Dermis blood vessel endothelial cell (primary cell): ENCODE measurements around the gene CLRN3. TPM values are rescaled to one million over a fixed set of nuclear protein-coding genes. Genes with fewer than 3 reads are reported as not detected.
A peak's percentile ranks its signal among the peaks of the same experiment; 100 is the strongest.

Experiments used
- DNase-seq: peaks from one replicate; pipeline ENCODE4 v3.0.0; 2010
- total RNA-seq: library from RNA; depleted of rRNA; stranded (reverse); fragments of >200 nt; gene quantifications from 2 replicates; pipeline ENCODE4 v1.2.3, GENCODE V29; 2014

CLRN3 gene
- total RNA-seq, 1 donor from 2014 or later = not detected

GRCh38 chr10:127919418-127920271 lies 26.9 kb upstream of the CLRN3 start:
- peak; percentile 76 for DNase-seq

- DNase-seq = no peak
Measured at GRCh38 chr10:127918572-127918971, 25.8 kb upstream of the CLRN3 start.

- DNase-seq = no peak
Measured at GRCh38 chr10:127916826-127917225, 24.1 kb upstream of the CLRN3 start.

GRCh38 chr10:127915324-127915723 lies 22.6 kb upstream of the CLRN3 start:
- DNase-seq = no peak

GRCh38 chr10:127913368-127913759 lies 20.6 kb upstream of the CLRN3 start:
- no peak for DNase-seq

- DNase-seq = no peak
Measured at GRCh38 chr10:127912607-127913367, 20.0 kb upstream of the CLRN3 start.

- DNase-seq = no peak
Measured at GRCh38 chr10:127911867-127912257, 19.1 kb upstream of the CLRN3 start.

GRCh38 chr10:127911218-127911866 lies 18.6 kb upstream of the CLRN3 start:
- DNase-seq = no peak

GRCh38 chr10:127910464-127910770 lies 17.7 kb upstream of the CLRN3 start:
- DNase-seq = no peak

GRCh38 chr10:127909716-127910463 lies 17.1 kb upstream of the CLRN3 start:
- no peak for DNase-seq

GRCh38 chr10:127908959-127909267 lies 16.2 kb upstream of the CLRN3 start:
- no peak for DNase-seq

- DNase-seq = peak; percentile 92
Measured at GRCh38 chr10:127908106-127908958, 15.6 kb upstream of the CLRN3 start.

- peak; percentile 77 for DNase-seq
Measured at GRCh38 chr10:127907411-127908105, 14.8 kb upstream of the CLRN3 start.

- DNase-seq = peak; percentile 88
Measured at GRCh38 chr10:127906548-127907377, 14.0 kb upstream of the CLRN3 start, which contains the start of gene PTPRE. PTPRE (plus strand) TSS chr10:127907103; CDS start chr10:128040882, 133,779 bp downstream.

- DNase-seq = no peak
Measured at GRCh38 chr10:127905848-127906261, 13.1 kb upstream of the CLRN3 start.

- DNase-seq = no peak
Measured at GRCh38 chr10:127905001-127905847, 12.5 kb upstream of the CLRN3 start.

GRCh38 chr10:127904311-127905000 lies 11.7 kb upstream of the CLRN3 start:
- no peak for DNase-seq

- DNase-seq = no peak
Measured at GRCh38 chr10:127903789-127904188, 11.0 kb upstream of the CLRN3 start.
